Gastrocnemius medialis (tissue), 4 donors: Measurements from ENCODE around the gene TJP2. TPM values are rescaled to one million over a fixed set of nuclear protein-coding genes. Genes with fewer than 3 reads are reported as not detected.

ENCODE experiments used
- ATAC-seq, 2 donors: fragments of 150-250 bp; one replicate each; pipeline ENCODE4 v1.9.1; 2016
- DNase-seq, 2 donors: peaks; one replicate each; pipeline ENCODE4 v3.0.0-alpha.2; 2019
- H3K27ac ChIP-seq, 4 donors: fragments of 200-600 bp; sonication (generic); 1 replicate in 1 of 4; 2 replicates in 3 of 4; pipeline ENCODE4 v1.5.1; 2016 to 2018; ENCODE audit warnings: mild to moderate bottlenecking in 2 of 4, moderate library complexity in 1 of 4
- H3K27me3 ChIP-seq, 3 donors: fragments of 200-600 bp; sonication (generic) in 2 of 3; 1 replicate in 1 of 3; 2 replicates in 2 of 3; pipeline versions ENCODE4 v1.5.1 to v1.6.0; 2016 to 2019; ENCODE audit warnings: mild to moderate bottlenecking in 1 of 3, moderate library complexity in 1 of 3
- H3K36me3 ChIP-seq, 2 donors: fragments of 200-600 bp; sonication (generic) in 1 of 2; one replicate each; pipeline ENCODE4 v1.5.1; 2017 to 2018
- H3K4me1 ChIP-seq, 2 donors: fragments of 200-600 bp; sonication (generic) in 1 of 2; one replicate each; pipeline ENCODE4 v1.5.1; 2016 to 2017; ENCODE audit warnings: mild to moderate bottlenecking in 2 of 2
- H3K4me3 ChIP-seq, 4 donors: fragments of 200-600 bp; sonication (generic) in 3 of 4; 1 replicate in 1 of 4; 2 replicates in 3 of 4; pipeline ENCODE4 v1.5.1; 2016 to 2019; ENCODE audit warnings: mild to moderate bottlenecking in 2 of 4
- H3K9me3 ChIP-seq, 3 donors: fragments of 200-600 bp; sonication (generic) in 2 of 3; 1 replicate in 1 of 3; 2 replicates in 2 of 3; pipeline ENCODE4 v1.5.1; 2016 to 2019
- CTCF ChIP-seq, 5 experiments: fragments of 450-650 bp in 3 of 5; fragments of 200-600 bp in 2 of 5; sonication (generic) in 2 of 5; IDR thresholded peaks in 4 of 5; conservative IDR thresholded peaks in 1 of 5; 1 replicate in 4 of 5; 2 replicates in 1 of 5; pipeline ENCODE4 v1.5.1; 2016 to 2019; ENCODE audit warnings: antibody characterized with exemption in 5 of 5, mild to moderate bottlenecking in 3 of 5, moderate library complexity in 3 of 5
- POLR2A ChIP-seq, 2 donors: fragments of 450-650 bp; IDR thresholded peaks; one replicate each; pipeline ENCODE4 v1.6.1; 2017; ENCODE audit warnings: antibody characterized with exemption in 2 of 2, mild to moderate bottlenecking in 2 of 2, moderate library complexity in 2 of 2
- in situ Hi-C, 4 donors: fragments of 200-750 bp; cut with MboI; loops; one replicate each; pipeline versions ENCODE4 v1.15.0 to v1.8.0; 2017; ENCODE audit warnings: low sequenced_read_pairs in 4 of 4
- intact Hi-C: fragments of 100-400 bp; cut with DNase I; formaldehyde crosslinking; loops from one replicate; pipeline ENCODE4 v1.15.1; 2023; ENCODE audit warnings: low total_unique reads
- total RNA-seq, 4 donors: library from RNA; depleted of rRNA; stranded (reverse); fragments of >200 nt; gene quantifications; one replicate each; pipeline versions ENCODE4 v1.1.0 to v1.2.3, GENCODE V29; 2016

Gene TJP2
- total RNA-seq, 4 donors from 2014 or later = 10.5 to 23.1 (median 17.6) TPM

- peaks cover 11 to 18% of the 10 kb centered on the region in 2 donors for H3K4me1 ChIP-seq
- no peak for TF ChIP-seq CTCF (IDR thresholded peaks at IDR 0.05 in 4 of 5, conservative IDR thresholded peaks at IDR 0.05 in 1 of 5)
- in situ Hi-C loops = no loop called here
- peak in 1 of 2 donors; percentile 20 for DNase-seq
- intact Hi-C loops = loop anchor here (10.0 kb wide), 3 partner anchors 48 to 118 kb away; partner anchors contain the start of gene ENTREP1
- no peaks in the 10 kb centered on the region for H3K36me3 ChIP-seq
- H3K27ac ChIP-seq = peak overlapping the region; percentile 33 to 53 (median 46)
- no peaks in the 10 kb centered on the region for H3K9me3 ChIP-seq
- peak; percentile 5 to 43 for ATAC-seq
- H3K27me3 ChIP-seq = no peaks in the 10 kb centered on the region
- no peak overlapping the region for H3K4me3 ChIP-seq
Observed at GRCh38 chr9:69276775-69277174, 102.7 kb downstream of the TJP2 start.

GRCh38 chr9:69279084-69279731 is 105.1 kb downstream of the TJP2 start:
- intact Hi-C loops (loop anchor here (10.0 kb wide), 3 partner anchors 46 to 116 kb away; partner anchors contain the start of gene ENTREP1), in situ Hi-C loops (no loop called here)
- Histone ChIP-seq H3K4me3 (no peak overlapping the region), H3K4me1 (no peaks in the 10 kb centered on the region), H3K27me3 (no peaks in the 10 kb centered on the region), H3K27ac (no peak overlapping the region), H3K9me3 (no peaks in the 10 kb centered on the region), H3K36me3 (no peaks in the 10 kb centered on the region)
- DNase-seq (no peak), ATAC-seq (no peak)
- TF ChIP-seq POLR2A (IDR thresholded peaks at IDR 0.05) (no peak), CTCF (IDR thresholded peaks at IDR 0.05 in 4 of 5, conservative IDR thresholded peaks at IDR 0.05 in 1 of 5) (no peak)

- no peak for DNase-seq
- intact Hi-C loops (loop anchor here (10.0 kb wide), 3 partner anchors 45 to 115 kb away; partner anchors contain the start of gene ENTREP1), in situ Hi-C loops (no loop called here)
Observed at GRCh38 chr9:69279733-69280132, 105.7 kb downstream of the TJP2 start.

GRCh38 chr9:69283003-69283402 is 108.9 kb downstream of the TJP2 start:
- intact Hi-C loops = no loop called here
- Histone ChIP-seq H3K27me3 (no peaks in the 10 kb centered on the region), H3K27ac (no peak overlapping the region), H3K36me3 (no peaks in the 10 kb centered on the region), H3K4me1 (no peaks in the 10 kb centered on the region), H3K4me3 (no peak overlapping the region), H3K9me3 (no peaks in the 10 kb centered on the region)
- no peak for ATAC-seq
- DNase-seq = no peak
- no peak for TF ChIP-seq POLR2A (IDR thresholded peaks at IDR 0.05)
- TF ChIP-seq CTCF (IDR thresholded peaks at IDR 0.05 in 4 of 5, conservative IDR thresholded peaks at IDR 0.05 in 1 of 5) = no peak
- in situ Hi-C loops = no loop called here

More at GRCh38 chr9:69279733-69280132, 105.7 kb downstream of the TJP2 start:
- ATAC-seq = no peak
- no peak overlapping the region for H3K27ac ChIP-seq
- H3K4me1 ChIP-seq = no peaks in the 10 kb centered on the region
- H3K36me3 ChIP-seq = no peaks in the 10 kb centered on the region
- no peaks in the 10 kb centered on the region for H3K9me3 ChIP-seq
- H3K27me3 ChIP-seq = no peaks in the 10 kb centered on the region
- TF ChIP-seq CTCF (IDR thresholded peaks at IDR 0.05 in 4 of 5, conservative IDR thresholded peaks at IDR 0.05 in 1 of 5) (no peak), POLR2A (IDR thresholded peaks at IDR 0.05) (no peak)
- no peak overlapping the region for H3K4me3 ChIP-seq
